ENCODE results near the gene APOBEC3H.

APOBEC3H gene

GRCh38 chr22:39139933-39140332 lies 42.9 kb downstream of the APOBEC3H start:
- no peak for TF ChIP-seq CTCF (IDR thresholded peaks at IDR 0.05)

- TF ChIP-seq CTCF (IDR thresholded peaks at IDR 0.05), result no peak
Observed at GRCh38 chr22:39142088-39142680, 45.1 kb downstream of the APOBEC3H start.

GRCh38 chr22:39144101-39144767 lies 47.2 kb downstream of the APOBEC3H start:
- no peak for TF ChIP-seq CTCF (IDR thresholded peaks at IDR 0.05)

- no peak for TF ChIP-seq CTCF (IDR thresholded peaks at IDR 0.05)
Observed at GRCh38 chr22:39146256-39147101, 49.4 kb downstream of the APOBEC3H start.

- no peak for TF ChIP-seq CTCF (IDR thresholded peaks at IDR 0.05)
Observed at GRCh38 chr22:39147335-39148025, 50.4 kb downstream of the APOBEC3H start.

GRCh38 chr22:39148026-39148726 lies 51.1 kb downstream of the APOBEC3H start:
- TF ChIP-seq CTCF (IDR thresholded peaks at IDR 0.05), result no peak

All from LNCAP (cell line).